ENCODE data around the gene CD9.
A peak's percentile ranks its signal among the peaks of the same experiment; 100 is the strongest.

Gene CD9

GRCh38 chr12:6199531-6200255 lies 507 bp upstream of the CD9 start:
- TF ChIP-seq, protein P1, sequence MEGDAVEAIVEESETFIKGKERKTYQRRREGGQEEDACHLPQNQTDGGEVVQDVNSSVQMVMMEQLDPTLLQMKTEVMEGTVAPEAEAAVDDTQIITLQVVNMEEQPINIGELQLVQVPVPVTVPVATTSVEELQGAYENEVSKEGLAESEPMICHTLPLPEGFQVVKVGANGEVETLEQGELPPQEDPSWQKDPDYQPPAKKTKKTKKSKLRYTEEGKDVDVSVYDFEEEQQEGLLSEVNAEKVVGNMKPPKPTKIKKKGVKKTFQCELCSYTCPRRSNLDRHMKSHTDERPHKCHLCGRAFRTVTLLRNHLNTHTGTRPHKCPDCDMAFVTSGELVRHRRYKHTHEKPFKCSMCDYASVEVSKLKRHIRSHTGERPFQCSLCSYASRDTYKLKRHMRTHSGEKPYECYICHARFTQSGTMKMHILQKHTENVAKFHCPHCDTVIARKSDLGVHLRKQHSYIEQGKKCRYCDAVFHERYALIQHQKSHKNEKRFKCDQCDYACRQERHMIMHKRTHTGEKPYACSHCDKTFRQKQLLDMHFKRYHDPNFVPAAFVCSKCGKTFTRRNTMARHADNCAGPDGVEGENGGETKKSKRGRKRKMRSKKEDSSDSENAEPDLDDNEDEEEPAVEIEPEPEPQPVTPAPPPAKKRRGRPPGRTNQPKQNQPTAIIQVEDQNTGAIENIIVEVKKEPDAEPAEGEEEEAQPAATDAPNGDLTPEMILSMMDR (conservative IDR thresholded peaks at IDR 0.05) = no peak
- H3K27ac ChIP-seq = peak overlapping the region; percentile 98

DNA sequence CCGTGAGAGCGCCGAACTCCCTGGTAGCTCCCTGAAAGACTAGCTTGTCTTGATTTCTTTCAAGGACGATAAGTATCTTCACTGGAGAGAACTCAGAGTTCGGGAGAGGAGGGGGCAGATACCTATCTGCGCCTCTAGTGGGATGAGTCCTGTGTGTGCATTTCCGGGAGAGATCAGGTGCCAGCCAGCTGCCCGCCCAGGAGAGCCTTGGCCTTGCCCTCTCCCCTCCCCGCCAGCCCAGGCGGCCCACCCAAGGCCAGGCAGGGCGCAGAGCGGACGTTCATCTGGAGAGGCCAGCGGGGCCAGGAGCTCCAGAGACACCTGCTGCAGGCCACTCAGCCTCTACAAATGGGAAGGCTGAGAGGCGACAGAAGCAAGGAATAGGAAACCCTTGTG lies 1.0 kb downstream of the CD9 start:
- TF ChIP-seq, protein P1 (conservative IDR thresholded peaks at IDR 0.05) = peak; percentile 39
- peak overlapping the region; percentile 98 for H3K27ac ChIP-seq

DNA sequence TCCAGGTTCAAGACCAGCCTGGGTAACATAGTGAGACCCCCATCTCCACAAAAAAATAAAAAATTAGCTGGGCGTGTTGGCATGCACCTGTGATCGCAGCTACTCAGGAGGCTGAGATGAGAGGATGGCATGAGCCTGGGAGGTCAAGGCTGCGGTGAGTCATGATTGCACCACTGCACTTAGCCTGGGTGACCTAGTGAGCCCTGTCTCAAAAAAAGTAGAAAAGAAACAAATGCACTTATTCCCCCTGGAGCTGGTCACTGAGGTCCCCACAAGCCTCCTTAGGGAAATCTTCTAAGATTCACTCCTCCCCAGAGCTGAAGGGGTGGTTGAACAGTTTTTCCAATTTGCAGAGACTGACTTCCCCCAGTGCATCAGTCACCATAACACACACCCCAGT lies 1.6 kb downstream of the CD9 start:
- peak overlapping the region; percentile 98 for H3K27ac ChIP-seq
- TF ChIP-seq, protein P1 (conservative IDR thresholded peaks at IDR 0.05) = no peak

DNA sequence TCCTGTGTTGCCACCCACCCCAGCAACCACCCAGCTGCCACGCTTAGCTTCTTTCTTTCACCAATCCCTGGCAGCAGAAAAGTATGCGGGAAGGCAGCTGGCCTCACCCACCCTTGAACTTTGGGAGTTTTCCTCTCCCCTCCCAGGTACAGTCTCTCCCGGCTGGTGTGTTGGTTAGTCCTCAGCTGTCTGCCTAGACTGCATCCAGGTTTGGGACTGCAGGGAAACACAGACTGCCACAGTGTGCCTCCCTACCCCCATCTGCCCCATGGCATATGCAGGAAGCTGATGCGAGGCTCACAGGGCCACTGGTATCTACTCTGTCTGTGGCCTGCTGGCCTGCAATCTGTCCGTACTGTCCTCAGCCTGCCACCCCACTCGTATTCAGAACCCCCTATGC lies 2.1 kb downstream of the CD9 start:
- TF ChIP-seq, protein P1 (conservative IDR thresholded peaks at IDR 0.05) = no peak
- peak overlapping the region; percentile 98 for H3K27ac ChIP-seq

GRCh38 chr12:6202846-6203245 lies 2.6 kb downstream of the CD9 start:
- TF ChIP-seq, protein P1 (conservative IDR thresholded peaks at IDR 0.05) = no peak
- H3K27ac ChIP-seq = peak overlapping the region; percentile 98; the same call in 1 of the 2 replicates

DNA sequence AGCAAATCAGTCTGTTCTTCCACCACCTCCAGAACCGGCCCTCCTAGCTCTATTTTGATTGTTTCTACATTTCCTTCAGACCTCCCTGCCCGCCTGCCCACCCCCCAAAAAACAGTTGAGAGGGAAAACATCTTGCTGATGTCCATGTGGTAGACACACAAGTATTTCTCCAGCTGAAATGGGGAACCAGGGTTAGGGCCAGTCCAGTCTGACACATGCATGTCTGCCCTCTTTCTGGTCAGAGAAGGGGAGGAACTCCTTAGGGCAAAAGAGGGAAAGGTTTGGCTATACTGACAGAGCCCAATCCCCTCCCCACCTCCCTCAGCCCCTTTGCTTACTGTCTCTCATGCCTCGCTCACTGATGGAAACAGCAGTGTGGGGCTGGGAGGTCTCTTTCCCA lies 3.4 kb downstream of the CD9 start:
- TF ChIP-seq, protein P1 (conservative IDR thresholded peaks at IDR 0.05) = no peak
- H3K27ac ChIP-seq = 0 out of 2 replicates have a peak overlapping the region, but pooled peaks have one; percentile 98

DNA sequence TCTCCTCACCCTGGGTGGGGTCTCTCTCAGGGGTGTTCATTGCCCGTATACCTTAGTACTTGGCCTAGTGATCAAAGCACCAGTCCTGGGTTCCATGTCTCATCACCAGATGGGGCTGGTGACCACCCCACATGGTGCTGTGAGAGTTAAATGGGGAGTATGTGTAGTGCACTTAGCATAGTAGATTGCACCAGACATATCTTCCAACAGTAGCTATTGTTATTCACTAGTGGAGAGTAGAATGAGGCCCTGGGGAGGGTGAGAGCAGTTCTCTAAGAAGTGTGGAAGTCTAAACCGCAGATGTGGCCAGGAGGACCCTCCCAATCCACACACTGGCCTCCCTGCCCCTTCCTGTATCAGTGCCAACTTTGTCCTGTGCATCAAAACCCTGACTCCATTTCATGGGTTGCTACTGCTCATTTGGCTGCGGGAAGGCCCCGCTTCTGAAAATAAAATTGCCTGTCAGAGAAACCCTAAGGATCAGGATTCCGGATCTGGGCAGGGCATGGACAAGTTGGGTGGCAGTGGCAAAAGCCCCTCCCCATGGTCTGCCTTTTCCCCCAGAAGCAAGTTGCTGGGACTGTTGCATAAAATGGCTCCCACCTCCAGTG lies 4.4 kb downstream of the CD9 start:
- TF ChIP-seq, protein P1 (conservative IDR thresholded peaks at IDR 0.05) = no peak
- H3K27ac ChIP-seq = peak overlapping the region; percentile 46
